Measurements from ENCODE around the gene CCDC141.

The CCDC141 gene

DNA sequence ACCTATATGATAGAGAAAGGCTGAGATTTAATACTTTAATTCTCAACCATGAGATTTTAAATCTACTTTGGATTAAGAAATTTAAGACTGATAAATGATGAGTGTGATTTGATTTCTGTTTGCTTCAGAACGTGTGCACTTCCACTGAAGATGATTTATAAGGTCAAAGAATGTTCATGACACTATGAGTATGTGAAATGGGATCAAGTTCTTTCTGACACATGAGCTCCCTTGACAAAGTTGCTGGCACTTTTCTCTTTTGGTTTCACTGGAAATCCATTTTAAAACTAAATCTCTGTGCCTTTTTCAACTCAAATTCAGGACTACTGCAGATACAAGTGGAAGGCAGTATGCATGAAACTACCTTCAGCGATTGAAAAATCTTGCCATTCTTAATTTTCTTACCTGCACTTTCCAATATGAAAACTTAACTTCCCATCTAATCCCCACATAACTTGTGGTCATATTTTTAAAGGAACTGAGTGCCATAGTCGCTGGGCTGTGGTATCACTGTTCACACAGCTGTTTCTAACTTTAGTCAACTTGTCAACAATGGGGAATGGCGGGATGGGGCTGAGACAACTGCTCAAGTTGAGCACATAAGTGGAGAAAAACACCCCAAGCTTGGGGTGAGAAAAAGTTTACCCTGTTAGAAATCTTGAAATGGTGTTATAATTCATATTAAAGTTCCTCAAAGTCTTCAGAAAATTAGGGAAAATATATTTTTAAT is 190.9 kb downstream of the CCDC141 start:
- Mint-ChIP-seq H3K4me1 (ENCODE audit: low read depth in 2 of 2) (no peaks in the 10 kb centered on the region), H3K4me3 (no peak overlapping the region), H3K9me3 (no peaks in the 10 kb centered on the region), H3K27ac (no peak overlapping the region), H3K27me3 (no peaks in the 10 kb centered on the region), H3K36me3 (ENCODE audit: insufficient read depth) (no peaks in the 10 kb centered on the region)
- DNase-seq = no peak
- ATAC-seq (replicated peaks) = no peak

DNA sequence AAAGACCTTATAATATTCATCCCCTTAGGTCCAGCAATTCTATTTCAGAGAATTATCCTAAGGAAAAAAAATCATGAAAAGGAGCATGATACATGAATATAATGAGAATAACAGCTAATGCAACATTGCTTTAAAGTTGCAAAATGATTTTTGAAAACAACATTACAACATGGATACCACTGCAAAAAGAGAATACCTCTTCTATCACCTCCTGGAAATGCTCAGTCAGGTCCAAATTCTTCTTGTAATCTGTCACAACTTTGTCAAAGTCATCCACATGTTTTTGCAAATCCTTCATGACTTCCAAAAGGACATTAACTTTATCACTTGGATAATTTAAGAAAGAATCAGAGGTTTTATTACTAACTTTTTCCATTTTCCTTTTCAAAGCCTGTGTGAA is 194.8 kb downstream of the CCDC141 start:
- H3K4me3 Mint-ChIP-seq = no peak overlapping the region
- no peak overlapping the region for H3K27ac Mint-ChIP-seq
- H3K4me1 Mint-ChIP-seq (ENCODE audit: low read depth in 2 of 2) = no peaks in the 10 kb centered on the region
- H3K9me3 Mint-ChIP-seq = no peaks in the 10 kb centered on the region
- no peaks in the 10 kb centered on the region for H3K27me3 Mint-ChIP-seq
- DNase-seq = no peak
- no peaks in the 10 kb centered on the region for H3K36me3 Mint-ChIP-seq (ENCODE audit: insufficient read depth)
- no peak for ATAC-seq (replicated peaks)

DNA sequence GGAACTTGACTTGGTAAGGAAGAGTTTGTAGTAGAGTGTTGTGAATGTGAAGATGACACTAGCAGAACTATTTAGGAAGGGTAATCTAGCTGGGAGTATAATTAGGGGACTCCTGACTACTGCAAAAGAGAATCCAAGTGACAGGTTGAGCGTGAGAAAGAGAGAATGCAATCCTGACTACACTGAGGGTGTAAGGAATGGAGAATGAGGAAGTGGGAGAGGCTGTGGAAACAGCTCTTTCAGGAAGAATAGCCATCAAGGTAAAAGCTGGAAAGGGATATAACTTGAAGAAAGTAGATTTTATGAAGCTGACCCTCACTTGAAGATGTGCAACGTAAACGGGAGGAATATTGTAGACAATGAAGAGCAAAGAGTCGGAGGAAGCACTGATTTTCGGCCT is 201.6 kb downstream of the CCDC141 start:
- H3K4me1 Mint-ChIP-seq (ENCODE audit: low read depth in 2 of 2) = no peaks in the 10 kb centered on the region
- no peaks in the 10 kb centered on the region for H3K36me3 Mint-ChIP-seq (ENCODE audit: insufficient read depth)
- no peaks in the 10 kb centered on the region for H3K27me3 Mint-ChIP-seq
- no peak for DNase-seq
- no peak for ATAC-seq (replicated peaks)
- H3K27ac Mint-ChIP-seq = no peak overlapping the region
- no peak overlapping the region for H3K4me3 Mint-ChIP-seq
- H3K9me3 Mint-ChIP-seq = peaks cover 2 to 11% of the 10 kb centered on the region in 2 donors

DNA sequence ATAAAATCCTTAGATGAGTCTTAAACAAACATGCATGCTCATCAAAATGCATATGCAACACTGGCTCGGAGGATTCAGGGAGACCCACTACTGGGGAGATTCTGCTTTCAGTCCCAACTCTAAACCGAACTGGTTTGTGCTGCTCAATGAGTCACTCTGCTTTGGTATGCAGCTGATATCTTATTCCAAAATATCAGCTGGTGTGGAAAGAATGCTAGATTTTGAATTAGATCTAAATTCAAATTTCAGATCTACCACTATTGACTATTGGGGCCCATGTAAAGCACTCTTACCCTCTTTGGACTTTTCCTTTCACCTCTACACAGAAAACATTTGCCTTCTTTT is 203.5 kb downstream of the CCDC141 start:
- DNase-seq (no peak), ATAC-seq (replicated peaks) (no peak)
- peaks cover 2 to 11% of the 10 kb centered on the region in 2 donors for H3K9me3 Mint-ChIP-seq
- no peaks in the 10 kb centered on the region for H3K27me3 Mint-ChIP-seq
- no peaks in the 10 kb centered on the region for H3K4me1 Mint-ChIP-seq (ENCODE audit: low read depth in 2 of 2)
- H3K36me3 Mint-ChIP-seq (ENCODE audit: insufficient read depth) = no peaks in the 10 kb centered on the region
- H3K4me3 Mint-ChIP-seq = no peak overlapping the region
- no peak overlapping the region for H3K27ac Mint-ChIP-seq

DNA sequence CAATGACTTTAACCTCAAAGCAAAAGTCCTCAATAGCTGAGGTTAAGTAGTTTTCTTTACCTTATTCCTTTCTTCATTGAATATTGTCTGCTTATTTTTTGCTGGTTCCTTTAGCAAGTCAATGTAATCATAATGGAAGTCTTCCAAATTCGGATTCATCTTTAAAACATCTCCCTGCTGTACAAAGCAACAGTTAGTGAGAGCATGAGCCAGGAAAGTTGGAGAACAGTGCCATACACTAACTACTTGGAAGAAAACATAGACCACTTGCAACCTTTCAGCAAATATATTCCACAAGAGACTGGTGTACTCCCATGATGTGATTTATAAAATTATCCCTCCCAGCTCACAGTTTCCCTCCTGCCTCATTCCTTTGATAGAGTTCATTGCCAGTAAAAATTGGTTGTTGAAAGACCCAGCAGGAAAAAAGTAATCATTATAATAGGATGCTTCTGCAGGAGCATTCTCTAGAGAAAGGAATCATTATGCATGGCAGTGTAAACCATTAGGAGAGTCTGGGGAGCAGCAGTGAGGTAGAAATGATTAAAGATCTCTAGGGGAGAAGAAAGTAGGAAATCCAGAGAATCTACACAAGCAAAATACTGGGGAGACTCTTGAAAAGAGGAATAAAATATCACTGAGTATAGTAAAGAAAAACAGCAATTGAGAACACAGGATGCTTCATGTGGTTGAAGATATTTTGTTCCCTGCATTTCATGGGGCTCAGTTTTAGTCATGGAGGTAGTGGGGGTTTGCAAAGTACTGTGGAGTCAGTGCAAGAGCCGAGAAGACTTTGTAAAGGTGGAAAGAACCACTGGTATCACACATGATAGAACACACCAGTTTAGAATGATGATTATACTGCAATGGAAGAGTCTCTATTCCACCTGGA is 204.1 kb downstream of the CCDC141 start:
- no peak for ATAC-seq (replicated peaks)
- Mint-ChIP-seq H3K27me3 (no peaks in the 10 kb centered on the region), H3K36me3 (ENCODE audit: insufficient read depth) (no peaks in the 10 kb centered on the region), H3K9me3 (peaks cover 2 to 11% of the 10 kb centered on the region in 2 donors), H3K27ac (no peak overlapping the region), H3K4me3 (no peak overlapping the region), H3K4me1 (ENCODE audit: low read depth in 2 of 2) (no peaks in the 10 kb centered on the region)
- DNase-seq = no peak

DNA sequence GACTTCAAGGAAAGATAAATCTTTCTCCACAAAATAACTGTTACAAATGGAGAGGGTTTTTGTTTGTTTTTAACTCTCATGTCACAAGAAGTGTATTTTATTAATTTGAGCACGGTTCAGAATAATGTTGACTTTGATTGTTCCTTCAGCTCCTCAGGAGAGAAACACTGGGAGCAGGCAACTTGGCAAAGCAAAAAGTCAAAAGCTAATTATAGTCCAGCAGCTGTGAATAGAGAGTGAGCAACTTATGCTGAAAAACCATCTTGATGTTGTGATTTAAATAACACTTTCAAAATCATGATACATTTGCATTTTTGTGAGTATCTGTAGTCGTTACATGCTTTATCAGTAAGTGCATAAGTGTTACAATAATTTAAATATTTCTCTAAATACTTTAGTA is 205.2 kb downstream of the CCDC141 start:
- no peak overlapping the region for H3K4me3 Mint-ChIP-seq
- H3K9me3 Mint-ChIP-seq = peaks cover 2 to 11% of the 10 kb centered on the region in 2 donors
- ATAC-seq (replicated peaks) (no peak), DNase-seq (no peak)
- H3K4me1 Mint-ChIP-seq (ENCODE audit: low read depth in 2 of 2) = no peaks in the 10 kb centered on the region
- no peak overlapping the region for H3K27ac Mint-ChIP-seq
- no peaks in the 10 kb centered on the region for H3K27me3 Mint-ChIP-seq
- H3K36me3 Mint-ChIP-seq (ENCODE audit: insufficient read depth) = no peaks in the 10 kb centered on the region

DNA sequence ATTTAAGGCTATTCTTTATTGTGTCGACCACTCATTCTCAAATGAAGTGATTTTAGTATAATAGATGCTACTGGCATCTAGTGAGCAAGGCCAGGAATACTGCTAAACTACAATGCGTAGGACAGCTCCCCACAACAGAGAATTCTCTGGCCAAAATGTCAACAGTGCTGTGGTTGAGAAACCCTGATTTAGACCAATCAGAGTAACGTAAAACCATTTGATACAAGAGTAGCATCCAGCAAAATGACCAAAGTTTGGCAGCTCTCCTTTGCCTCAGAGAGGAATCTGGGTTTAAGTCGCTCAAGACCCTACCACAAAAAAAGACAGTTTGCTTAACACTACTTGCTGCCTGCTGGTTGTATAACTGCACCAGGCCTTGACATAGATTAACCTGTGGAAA is 205.7 kb downstream of the CCDC141 start:
- Mint-ChIP-seq H3K27me3 (no peaks in the 10 kb centered on the region), H3K9me3 (peaks cover 2 to 11% of the 10 kb centered on the region in 2 donors), H3K4me1 (ENCODE audit: low read depth in 2 of 2) (no peaks in the 10 kb centered on the region), H3K27ac (no peak overlapping the region), H3K4me3 (no peak overlapping the region), H3K36me3 (ENCODE audit: insufficient read depth) (no peaks in the 10 kb centered on the region)
- DNase-seq (no peak), ATAC-seq (replicated peaks) (no peak)

DNA sequence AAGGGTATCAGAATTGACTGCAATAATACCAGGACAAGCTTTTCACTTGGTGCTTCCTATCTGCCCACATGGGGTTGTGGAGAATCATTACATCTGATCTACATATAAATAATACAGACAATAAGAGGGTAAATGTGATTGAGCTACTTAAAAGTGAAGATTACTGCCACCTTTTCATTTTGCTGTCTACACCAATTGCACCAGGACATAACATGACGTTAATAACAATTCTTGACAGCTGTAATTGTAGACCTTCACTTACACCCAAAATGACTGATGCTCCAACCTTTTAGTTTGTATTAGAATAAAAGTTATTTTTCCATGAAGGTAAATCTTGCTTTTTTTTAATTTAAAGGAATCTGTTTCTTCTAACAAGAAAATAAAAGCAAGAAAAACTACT is 206.2 kb downstream of the CCDC141 start:
- ATAC-seq (replicated peaks) (no peak), DNase-seq (no peak)
- Mint-ChIP-seq H3K4me3 (no peak overlapping the region), H3K27me3 (no peaks in the 10 kb centered on the region), H3K27ac (no peak overlapping the region), H3K9me3 (peaks cover 2 to 11% of the 10 kb centered on the region in 2 donors), H3K4me1 (ENCODE audit: low read depth in 2 of 2) (no peaks in the 10 kb centered on the region), H3K36me3 (ENCODE audit: insufficient read depth) (no peaks in the 10 kb centered on the region)

DNA sequence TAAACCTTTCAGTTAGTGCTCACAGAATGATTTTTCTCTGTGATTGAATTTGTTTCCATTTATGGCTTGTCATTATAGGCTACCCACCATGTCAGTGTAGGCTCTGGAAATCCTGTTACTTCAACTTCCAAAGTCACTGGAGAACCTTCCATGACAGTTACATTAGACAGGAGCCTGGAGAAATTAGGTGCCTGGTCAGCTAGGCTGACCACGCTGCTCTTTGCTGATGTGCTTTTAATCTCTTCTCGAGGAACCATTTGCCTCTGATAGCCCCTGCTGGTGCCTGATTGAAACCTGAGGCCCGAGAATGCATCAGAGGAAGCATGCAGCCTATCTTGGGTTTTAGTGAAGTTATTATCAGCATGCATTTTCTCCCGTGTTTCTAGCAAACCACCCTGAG is 213.1 kb downstream of the CCDC141 start:
- no peak for ATAC-seq (replicated peaks)
- peaks cover 0 to 2% of the 10 kb centered on the region in 2 donors for H3K9me3 Mint-ChIP-seq
- no peak overlapping the region for H3K4me3 Mint-ChIP-seq
- no peaks in the 10 kb centered on the region for H3K27me3 Mint-ChIP-seq
- H3K4me1 Mint-ChIP-seq (ENCODE audit: low read depth in 2 of 2) = no peaks in the 10 kb centered on the region
- no peaks in the 10 kb centered on the region for H3K36me3 Mint-ChIP-seq (ENCODE audit: insufficient read depth)
- DNase-seq = no peak
- no peak overlapping the region for H3K27ac Mint-ChIP-seq

DNA sequence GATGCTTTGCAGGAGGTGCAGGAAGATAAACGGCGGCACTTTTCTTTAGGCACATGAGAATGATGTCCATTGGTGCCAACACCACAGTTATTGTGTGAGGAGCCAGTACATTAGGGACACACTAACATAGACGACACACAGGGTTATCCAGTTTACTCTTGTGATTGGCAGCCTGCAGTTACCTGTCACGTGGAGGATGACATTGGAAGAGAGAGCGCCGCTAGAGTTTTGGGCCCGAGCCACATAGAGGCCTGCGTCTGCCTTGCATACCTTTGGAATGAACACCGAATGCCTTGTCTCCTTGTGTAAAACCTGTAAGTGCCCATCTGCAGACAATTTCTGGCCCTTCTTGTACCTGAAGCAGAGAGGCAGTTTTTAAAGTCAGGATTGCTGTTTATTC is 215.9 kb downstream of the CCDC141 start:
- Mint-ChIP-seq H3K4me1 (ENCODE audit: low read depth in 2 of 2) (no peaks in the 10 kb centered on the region), H3K9me3 (peaks cover 0 to 2% of the 10 kb centered on the region in 2 donors), H3K27ac (no peak overlapping the region), H3K4me3 (no peak overlapping the region), H3K36me3 (ENCODE audit: insufficient read depth) (no peaks in the 10 kb centered on the region), H3K27me3 (no peaks in the 10 kb centered on the region)
- DNase-seq = no peak
- ATAC-seq (replicated peaks) = no peak

DNA sequence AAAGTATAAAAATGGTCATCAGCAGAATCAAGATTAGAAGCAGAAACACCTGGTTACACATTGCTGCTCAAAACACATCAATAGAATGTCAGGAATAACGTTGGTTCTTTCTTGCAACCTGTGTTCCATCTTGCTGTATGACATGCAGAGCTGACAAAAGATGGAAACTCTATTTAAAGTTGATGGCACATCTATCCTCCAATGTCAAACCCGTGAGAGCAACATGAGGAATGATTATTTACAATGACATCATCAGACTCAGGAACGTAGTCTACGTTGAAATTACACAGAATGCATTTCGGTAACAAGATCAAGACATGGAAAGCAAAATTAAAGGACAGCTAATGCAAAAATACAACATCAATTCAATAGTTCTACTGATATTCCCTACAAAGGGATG is 216.6 kb downstream of the CCDC141 start:
- no peaks in the 10 kb centered on the region for H3K36me3 Mint-ChIP-seq (ENCODE audit: insufficient read depth)
- H3K27me3 Mint-ChIP-seq = no peaks in the 10 kb centered on the region
- no peak overlapping the region for H3K27ac Mint-ChIP-seq

DNA sequence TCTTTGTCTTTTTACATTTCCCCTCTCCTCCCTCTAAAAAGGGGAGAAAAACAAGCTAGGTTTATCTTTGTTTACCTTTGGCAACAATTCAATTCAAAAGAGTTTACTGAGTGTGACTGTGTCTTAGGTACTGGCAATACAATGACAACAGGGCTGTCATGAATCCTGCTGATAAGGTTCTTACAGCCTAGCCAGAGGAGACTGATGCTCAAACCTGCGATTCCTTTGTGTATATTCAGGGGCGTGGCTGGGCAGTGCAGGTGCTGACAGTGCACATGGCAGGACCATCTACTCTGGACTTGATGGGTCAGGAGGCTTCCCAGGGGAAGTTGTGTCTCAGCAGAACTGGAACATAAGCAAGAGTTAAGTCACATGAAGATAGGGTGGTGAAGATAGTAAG is 219.5 kb downstream of the CCDC141 start:
- H3K36me3 Mint-ChIP-seq (ENCODE audit: insufficient read depth) = no peaks in the 10 kb centered on the region
- H3K4me1 Mint-ChIP-seq (ENCODE audit: low read depth in 2 of 2) = no peaks in the 10 kb centered on the region
- ATAC-seq (replicated peaks) = no peak
- DNase-seq = no peak
- H3K9me3 Mint-ChIP-seq = no peaks in the 10 kb centered on the region
- no peaks in the 10 kb centered on the region for H3K27me3 Mint-ChIP-seq
- no peak overlapping the region for H3K27ac Mint-ChIP-seq
- H3K4me3 Mint-ChIP-seq = no peak overlapping the region

More for the DNA sequence above, 216.6 kb downstream of the CCDC141 start:
- DNase-seq (no peak), ATAC-seq (replicated peaks) (no peak)
- Mint-ChIP-seq H3K4me3 (no peak overlapping the region), H3K4me1 (ENCODE audit: low read depth in 2 of 2) (no peaks in the 10 kb centered on the region), H3K9me3 (peaks cover 0 to 2% of the 10 kb centered on the region in 2 donors)

DNA sequence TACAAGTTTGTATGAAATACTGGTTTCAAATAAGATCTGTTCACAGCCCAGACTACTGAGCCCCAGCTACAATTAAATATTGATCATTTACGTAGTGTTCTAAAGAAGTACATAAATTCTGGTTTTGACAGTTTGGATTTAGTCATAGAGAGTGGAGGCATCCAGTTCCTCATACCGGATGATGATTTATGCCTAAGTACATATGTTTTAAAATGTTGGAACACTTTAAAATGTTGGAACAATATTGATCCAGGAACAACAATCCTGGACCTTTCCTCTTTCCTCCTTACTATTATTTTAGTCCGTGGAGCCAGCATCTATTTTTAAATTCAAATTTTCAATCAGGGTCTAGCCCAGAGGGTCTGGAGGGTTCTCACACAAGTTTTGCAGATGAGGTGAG is 220.0 kb downstream of the CCDC141 start:
- H3K36me3 Mint-ChIP-seq (ENCODE audit: insufficient read depth) = no peaks in the 10 kb centered on the region
- no peak overlapping the region for H3K4me3 Mint-ChIP-seq
- H3K27ac Mint-ChIP-seq = no peak overlapping the region
- H3K9me3 Mint-ChIP-seq = no peaks in the 10 kb centered on the region
- ATAC-seq (replicated peaks) = no peak
- H3K27me3 Mint-ChIP-seq = no peaks in the 10 kb centered on the region
- no peaks in the 10 kb centered on the region for H3K4me1 Mint-ChIP-seq (ENCODE audit: low read depth in 2 of 2)
- no peak for DNase-seq

DNA sequence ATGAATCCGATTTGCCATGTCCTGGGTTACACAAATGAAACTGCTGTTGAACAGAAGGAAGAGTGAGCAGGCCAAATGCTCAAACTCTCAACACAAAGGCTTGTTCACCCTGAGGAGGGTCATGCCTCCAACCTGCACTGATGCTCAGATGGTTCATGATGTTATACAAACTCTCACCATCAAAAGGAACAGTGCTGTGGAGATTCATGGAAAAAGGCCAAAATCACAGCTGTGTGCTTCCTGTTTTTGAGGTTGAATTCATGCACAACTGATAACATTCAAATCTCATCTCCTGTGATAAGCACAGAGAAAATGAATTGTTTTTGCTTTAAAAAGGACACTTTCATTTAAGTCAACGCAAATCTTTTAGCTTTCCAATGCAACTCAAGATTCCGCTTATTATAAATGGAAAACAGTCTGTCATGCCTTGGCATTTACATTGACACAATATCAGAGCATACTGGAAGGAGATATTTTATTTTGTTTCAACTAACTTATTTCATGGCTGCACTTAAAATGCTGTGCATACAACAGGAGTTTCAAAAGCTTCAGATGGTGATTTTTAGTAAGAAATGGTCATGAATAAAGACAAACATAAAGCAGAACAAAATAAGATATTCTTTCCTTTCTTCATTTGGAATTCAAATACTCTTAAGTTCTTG is 220.5 kb downstream of the CCDC141 start:
- no peak for ATAC-seq (replicated peaks)
- H3K4me3 Mint-ChIP-seq = no peak overlapping the region
- no peaks in the 10 kb centered on the region for H3K27me3 Mint-ChIP-seq
- no peak for DNase-seq
- H3K27ac Mint-ChIP-seq = no peak overlapping the region
- no peaks in the 10 kb centered on the region for H3K36me3 Mint-ChIP-seq (ENCODE audit: insufficient read depth)
- no peaks in the 10 kb centered on the region for H3K9me3 Mint-ChIP-seq
- no peaks in the 10 kb centered on the region for H3K4me1 Mint-ChIP-seq (ENCODE audit: low read depth in 2 of 2)
